A549 treated with GW870086 at 1 μM for 4 hours (cell line): ENCODE results near the gene DBET. TPM values are rescaled to one million over a fixed set of nuclear protein-coding genes. Genes with fewer than 3 reads are reported as not detected.

ENCODE experiments used
- total RNA-seq: library from RNA; stranded (reverse); fragments of 200-300 nt; extraction: Qiagen RNA extraction; gene quantifications from 5 replicates; pipeline ENCODE4 v1.2.3, GENCODE V29; 2022; ENCODE audit warnings: low read depth

Gene DBET
- not detected in 5 replicates for total RNA-seq

DNA sequence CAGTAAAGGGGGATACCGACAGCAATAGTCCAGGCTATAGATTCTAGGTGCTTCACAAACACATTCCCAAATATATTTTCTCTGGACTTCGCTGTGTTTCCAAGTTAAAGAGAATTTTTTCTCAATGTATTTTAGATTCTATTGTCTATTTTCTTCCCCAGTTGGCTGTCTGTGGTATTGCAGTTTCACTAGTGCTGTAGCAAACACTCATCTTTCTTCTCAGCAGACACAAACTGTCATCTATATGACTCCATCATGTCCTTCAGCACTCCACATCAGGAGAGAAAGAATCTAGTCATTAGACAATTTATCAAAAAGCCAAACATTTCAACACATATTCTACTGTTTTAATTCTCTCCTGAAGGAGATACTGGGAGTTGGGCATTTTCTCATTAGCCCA is at the start of gene DBET:
Gene DBET, plus strand, starts transcription at position 161 of the 400 bp plus-strand sequence.

DNA sequence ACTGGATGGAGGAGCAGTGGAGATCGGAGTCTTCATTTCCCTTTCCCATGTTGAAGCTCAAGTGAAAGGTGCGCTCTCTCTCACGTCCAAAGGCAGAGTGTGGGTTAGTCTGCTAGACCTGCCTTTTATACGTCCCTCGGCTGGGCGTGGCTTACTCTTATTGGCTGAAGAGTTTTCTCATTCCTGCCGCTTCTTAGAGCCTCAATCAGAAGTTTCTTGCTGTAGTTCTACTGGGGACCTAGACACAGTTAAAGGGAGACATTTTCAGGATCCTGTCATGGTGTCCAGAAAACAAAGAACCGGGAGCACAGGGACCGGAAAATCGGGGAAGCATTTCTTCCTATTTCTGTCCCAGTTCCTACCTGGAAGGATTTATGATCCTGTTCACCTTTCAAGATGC is 37.1 kb upstream of the DBET start, which contains the start of gene FRG2:
Gene FRG2, minus strand, starts transcription at position 101 of the 400 bp plus-strand sequence. Its CDS starts 52 bp downstream, at position 49.

Other genes starting within 250 kb of the DBET start
- 37.8 to 43.5 TPM (median 38.1 TPM) in 5 replicates for gene FRG1, start 123.6 kb upstream of the DBET start, total RNA-seq
- gene FRG2, start 37.2 kb upstream of the DBET start, total RNA-seq = 0.08 TPM in 1 of 5 replicates, not detected in the others
- gene DUX4, start 109.3 kb downstream of the DBET start, total RNA-seq = not detected in 5 replicates